ENCODE data around the gene DNAH14.
"Not testable (repeated sequence)": the region's sequence is repeated elsewhere in the genome, so short reads cannot be mapped to it uniquely, and the experiment has no call there.

DNA sequence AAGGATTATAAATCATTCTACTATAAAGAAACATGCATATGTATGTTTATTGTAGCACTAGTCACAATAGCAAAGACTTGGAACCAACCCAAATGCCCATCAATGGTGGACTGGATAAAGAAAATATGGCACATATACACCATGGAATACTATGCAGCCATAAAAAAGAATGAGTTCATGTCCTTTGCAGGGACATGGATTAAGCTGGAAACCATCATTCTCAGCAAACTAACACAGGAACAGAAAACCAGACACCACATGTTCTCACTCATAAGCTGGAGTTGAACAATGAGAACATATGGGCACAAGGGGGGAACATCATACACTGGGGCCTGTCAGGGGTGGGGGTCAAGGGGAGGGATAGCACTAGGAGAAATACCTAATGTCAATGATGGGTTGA is 300.0 kb downstream of the DNAH14 start:
- TF ChIP-seq, protein P1, sequence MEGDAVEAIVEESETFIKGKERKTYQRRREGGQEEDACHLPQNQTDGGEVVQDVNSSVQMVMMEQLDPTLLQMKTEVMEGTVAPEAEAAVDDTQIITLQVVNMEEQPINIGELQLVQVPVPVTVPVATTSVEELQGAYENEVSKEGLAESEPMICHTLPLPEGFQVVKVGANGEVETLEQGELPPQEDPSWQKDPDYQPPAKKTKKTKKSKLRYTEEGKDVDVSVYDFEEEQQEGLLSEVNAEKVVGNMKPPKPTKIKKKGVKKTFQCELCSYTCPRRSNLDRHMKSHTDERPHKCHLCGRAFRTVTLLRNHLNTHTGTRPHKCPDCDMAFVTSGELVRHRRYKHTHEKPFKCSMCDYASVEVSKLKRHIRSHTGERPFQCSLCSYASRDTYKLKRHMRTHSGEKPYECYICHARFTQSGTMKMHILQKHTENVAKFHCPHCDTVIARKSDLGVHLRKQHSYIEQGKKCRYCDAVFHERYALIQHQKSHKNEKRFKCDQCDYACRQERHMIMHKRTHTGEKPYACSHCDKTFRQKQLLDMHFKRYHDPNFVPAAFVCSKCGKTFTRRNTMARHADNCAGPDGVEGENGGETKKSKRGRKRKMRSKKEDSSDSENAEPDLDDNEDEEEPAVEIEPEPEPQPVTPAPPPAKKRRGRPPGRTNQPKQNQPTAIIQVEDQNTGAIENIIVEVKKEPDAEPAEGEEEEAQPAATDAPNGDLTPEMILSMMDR (IDR thresholded peaks at IDR 0.05): not testable (repeated sequence)
- not testable (repeated sequence) for TF ChIP-seq POLR2A (IDR thresholded peaks at IDR 0.05)

Data from breast epithelium (tissue), 3 donors.